K562 (cell line): Measurements from ENCODE around the gene ALOXE3. TPM values are rescaled to one million over a fixed set of nuclear protein-coding genes. Genes with fewer than 3 reads are reported as not detected.

Experiments used
- ATF1 ChIP-seq, 2 experiments: fragments of 450-650 bp in 1 of 2; IDR thresholded peaks; 2 replicates each; pipeline ENCODE4 v1.6.1; 2016; ENCODE audit warnings: missing compliant biosample characterization in 1 of 2, missing genetic modification characterization in 1 of 2
- CXXC5 ChIP-seq: fragments of 250-450 bp; sonication (Bioruptor Pico); IDR thresholded peaks from 2 replicates; pipeline ENCODE4 v1.8.0; 2022; ENCODE audit warnings: inconsistent platforms, mild to moderate bottlenecking, moderate library complexity
- ELF1 ChIP-seq: fragments of 200-800 bp; sonication (Bioruptor generic); IDR thresholded peaks from 2 replicates; pipeline ENCODE4 v1.6.1; 2016; ENCODE audit warnings: missing genetic modification characterization, missing compliant biosample characterization
- ELF2 ChIP-seq: fragments of 250-450 bp; sonication (Bioruptor Pico); IDR thresholded peaks from 2 replicates; pipeline ENCODE4 v1.5.0; 2021; ENCODE audit warnings: mild to moderate bottlenecking
- FOSL1 ChIP-seq: fragments of 200-800 bp; sonication (Bioruptor generic); conservative IDR thresholded peaks from 2 replicates; pipeline ENCODE4 v1.6.1; 2016; ENCODE audit warnings: missing genetic modification characterization, missing compliant biosample characterization
- JUND ChIP-seq, 2 experiments: IDR thresholded peaks; 2 replicates in 1 of 2; 3 replicates in 1 of 2; pipeline ENCODE4 v1.6.1; 2011; ENCODE audit warnings: borderline replicate concordance in 2 of 2, low read depth in 2 of 2, low read length in 2 of 2, improper control_type of control experiment in 1 of 2, missing biosample characterization in 1 of 2, missing genetic modification characterization in 1 of 2, missing genetic modification reagents in 1 of 2
- L3MBTL2 ChIP-seq: fragments of 450-650 bp; IDR thresholded peaks from 2 replicates; pipeline ENCODE4 v1.6.1; 2016; ENCODE audit warnings: mild to moderate bottlenecking, moderate library complexity
- LEF1 ChIP-seq: fragments of 450-650 bp; IDR thresholded peaks from 2 replicates; pipeline ENCODE4 v1.6.1; 2016; ENCODE audit warnings: mild to moderate bottlenecking
- NRF1 ChIP-seq, 2 experiments: fragments of 450-650 bp; IDR thresholded peaks in 1 of 2; conservative IDR thresholded peaks in 1 of 2; 2 replicates each; pipeline ENCODE4 v1.6.1; 2014; ENCODE audit warnings: mild to moderate bottlenecking in 2 of 2
- PTRF ChIP-seq: fragments of 450-650 bp; IDR thresholded peaks from 2 replicates; pipeline ENCODE4 v1.6.1; 2016; ENCODE audit warnings: mild to moderate bottlenecking, missing genetic modification characterization, missing compliant biosample characterization
- SAFB ChIP-seq: fragments of 200-400 bp; formaldehyde crosslinking; IDR thresholded peaks from 2 replicates; pipeline ENCODE4 v1.6.1; 2017; ENCODE audit warnings: low read depth, low read length, borderline replicate concordance
- SMAD1 ChIP-seq: fragments of 150-350 bp; IDR thresholded peaks from 2 replicates; pipeline ENCODE4 v1.6.1; 2014; ENCODE audit warnings: low read length, low read depth; ENCODE audit not compliant: partially characterized antibody
- SMAD4 ChIP-seq: fragments of 250-450 bp; sonication (Bioruptor Pico); conservative IDR thresholded peaks from 2 replicates; pipeline ENCODE4 v1.8.0; 2021; ENCODE audit warnings: inconsistent platforms, mild to moderate bottlenecking, moderate library complexity
- SMARCB1 ChIP-seq: IDR thresholded peaks from 2 replicates; pipeline ENCODE4 v1.6.1; 2011; ENCODE audit warnings: improper control_type of control experiment, low read depth; ENCODE audit not compliant: insufficient read length
- SMARCE1 ChIP-seq: fragments of 450-650 bp; IDR thresholded peaks from 2 replicates; pipeline ENCODE4 v1.7.1; 2016; ENCODE audit warnings: mild to moderate bottlenecking
- SMC3 ChIP-seq: conservative IDR thresholded peaks from 2 replicates; pipeline ENCODE4 v1.6.1; 2011; ENCODE audit warnings: low read depth, low read length, improper control_type of control experiment; ENCODE audit not compliant: insufficient read depth
- ZBTB9 ChIP-seq: fragments of 450-650 bp; formaldehyde crosslinking; IDR thresholded peaks from 2 replicates; pipeline ENCODE4 v1.4.0; 2020; ENCODE audit warnings: mild to moderate bottlenecking, moderate library complexity
- ZNF174 ChIP-seq: fragments of 250-450 bp; sonication (Bioruptor Pico); IDR thresholded peaks from 2 replicates; pipeline ENCODE4 v1.4.0; 2020; ENCODE audit warnings: mild to moderate bottlenecking
- ZNF197 ChIP-seq: fragments of 200-800 bp; sonication (Bioruptor generic); IDR thresholded peaks from 2 replicates; pipeline ENCODE4 v1.6.1; 2016; ENCODE audit warnings: low read depth, missing genetic modification characterization, missing compliant biosample characterization
- polyA plus RNA-seq, 8 experiments: library from polyadenylated mRNA; depleted of rRNA in 4 of 8; stranded (reverse) in 5 of 8; unstranded in 3 of 8; fragments of >200 nt; fragmentation: Nextera tagmentation in 2 of 8; fragmentation: Illumina TruSeq in 1 of 8; extraction: Ambion mirVana in 2 of 8; extraction: Trizol in 1 of 8; gene quantifications; 2 replicates each; pipeline versions ENCODE4 v1.2.1 to v1.2.3, GENCODE V29; 2011 to 2014; ENCODE audit warnings: inconsistent platforms in 1 of 8, missing spikeins in 1 of 8
- total RNA-seq, 7 experiments: library from RNA; depleted of rRNA in 6 of 7; stranded (reverse); fragments of >200 nt in 6 of 7; fragmentation: Illumina TruSeq in 2 of 7; extraction: Trizol in 2 of 7; gene quantifications; 2 replicates each; pipeline versions ENCODE4 v1.2.1 to v1.2.3, GENCODE V29; 2011 to 2021; ENCODE audit warnings: low replicate concordance in 1 of 7
- TF ChIP-seq, protein P1 (sequence below): IDR thresholded peaks from 3 replicates; pipeline ENCODE4 v1.6.1; 2011; ENCODE audit warnings: borderline replicate concordance, mild to moderate bottlenecking, moderate library complexity; ENCODE audit not compliant: insufficient read length; ENCODE audit errors: extremely low read depth
- TF ChIP-seq, protein P2 (sequence below): sonication (generic); formaldehyde crosslinking; IDR thresholded peaks from 2 replicates; pipeline ENCODE4 v1.8.1; 2023; ENCODE audit warnings: mild to moderate bottlenecking, missing genetic modification reagents

ALOXE3 gene
- total and polyA plus RNA-seq, 9 of the 15 experiments (the other 6 are each of a cell fraction or from before 2014, with no cell fraction given) = 0.04 TPM; not detected in 8

- TF ChIP-seq, protein P1, sequence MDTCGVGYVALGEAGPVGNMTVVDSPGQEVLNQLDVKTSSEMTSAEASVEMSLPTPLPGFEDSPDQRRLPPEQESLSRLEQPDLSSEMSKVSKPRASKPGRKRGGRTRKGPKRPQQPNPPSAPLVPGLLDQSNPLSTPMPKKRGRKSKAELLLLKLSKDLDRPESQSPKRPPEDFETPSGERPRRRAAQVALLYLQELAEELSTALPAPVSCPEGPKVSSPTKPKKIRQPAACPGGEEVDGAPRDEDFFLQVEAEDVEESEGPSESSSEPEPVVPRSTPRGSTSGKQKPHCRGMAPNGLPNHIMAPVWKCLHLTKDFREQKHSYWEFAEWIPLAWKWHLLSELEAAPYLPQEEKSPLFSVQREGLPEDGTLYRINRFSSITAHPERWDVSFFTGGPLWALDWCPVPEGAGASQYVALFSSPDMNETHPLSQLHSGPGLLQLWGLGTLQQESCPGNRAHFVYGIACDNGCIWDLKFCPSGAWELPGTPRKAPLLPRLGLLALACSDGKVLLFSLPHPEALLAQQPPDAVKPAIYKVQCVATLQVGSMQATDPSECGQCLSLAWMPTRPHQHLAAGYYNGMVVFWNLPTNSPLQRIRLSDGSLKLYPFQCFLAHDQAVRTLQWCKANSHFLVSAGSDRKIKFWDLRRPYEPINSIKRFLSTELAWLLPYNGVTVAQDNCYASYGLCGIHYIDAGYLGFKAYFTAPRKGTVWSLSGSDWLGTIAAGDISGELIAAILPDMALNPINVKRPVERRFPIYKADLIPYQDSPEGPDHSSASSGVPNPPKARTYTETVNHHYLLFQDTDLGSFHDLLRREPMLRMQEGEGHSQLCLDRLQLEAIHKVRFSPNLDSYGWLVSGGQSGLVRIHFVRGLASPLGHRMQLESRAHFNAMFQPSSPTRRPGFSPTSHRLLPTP = no peak
- peak; percentile 75 for TF ChIP-seq FOSL1
- TF ChIP-seq PTRF (tag) = no peak
- TF ChIP-seq, protein P2, sequence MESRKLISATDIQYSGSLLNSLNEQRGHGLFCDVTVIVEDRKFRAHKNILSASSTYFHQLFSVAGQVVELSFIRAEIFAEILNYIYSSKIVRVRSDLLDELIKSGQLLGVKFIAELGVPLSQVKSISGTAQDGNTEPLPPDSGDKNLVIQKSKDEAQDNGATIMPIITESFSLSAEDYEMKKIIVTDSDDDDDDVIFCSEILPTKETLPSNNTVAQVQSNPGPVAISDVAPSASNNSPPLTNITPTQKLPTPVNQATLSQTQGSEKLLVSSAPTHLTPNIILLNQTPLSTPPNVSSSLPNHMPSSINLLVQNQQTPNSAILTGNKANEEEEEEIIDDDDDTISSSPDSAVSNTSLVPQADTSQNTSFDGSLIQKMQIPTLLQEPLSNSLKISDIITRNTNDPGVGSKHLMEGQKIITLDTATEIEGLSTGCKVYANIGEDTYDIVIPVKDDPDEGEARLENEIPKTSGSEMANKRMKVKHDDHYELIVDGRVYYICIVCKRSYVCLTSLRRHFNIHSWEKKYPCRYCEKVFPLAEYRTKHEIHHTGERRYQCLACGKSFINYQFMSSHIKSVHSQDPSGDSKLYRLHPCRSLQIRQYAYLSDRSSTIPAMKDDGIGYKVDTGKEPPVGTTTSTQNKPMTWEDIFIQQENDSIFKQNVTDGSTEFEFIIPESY (CRISPR knock-in tag) = no peak
- no peak for TF ChIP-seq SAFB
- TF ChIP-seq ELF1 (tag) = no peak
- TF ChIP-seq ZBTB9 (CRISPR knock-in tag) = no peak
- no peak for TF ChIP-seq ZNF174
- 0 out of 2 replicates have a peak, but pooled peaks have one; percentile 20 for TF ChIP-seq SMARCE1
- TF ChIP-seq ELF2 = no peak
- TF ChIP-seq SMC3 = no peak
- no peak for TF ChIP-seq LEF1
- TF ChIP-seq ZNF197 (CRISPR knock-in tag) = no peak
- TF ChIP-seq SMARCB1 = no peak
- TF ChIP-seq JUND (IDR thresholded peaks at IDR 0.05; ENCODE audit: borderline replicate concordance, low read depth, low read length) = no peak
- 0 out of 3 replicates have a peak, but pooled peaks have one; percentile 32 for TF ChIP-seq JUND (tag; IDR thresholded peaks at IDR 0.05; ENCODE audit: borderline replicate concordance, low read depth, low read length)
- TF ChIP-seq CXXC5 = no peak
- no peak for TF ChIP-seq SMAD4
- no peak for TF ChIP-seq SMAD1
- TF ChIP-seq NRF1 (conservative IDR thresholded peaks at IDR 0.05 in 1 of 2, IDR thresholded peaks at IDR 0.05 in 1 of 2) = peak in 1 of 2 experiments; percentile 23; a peak in 1 of 4 replicates
- TF ChIP-seq L3MBTL2 = no peak; the same call in 1 of the 2 replicates
- no peak for TF ChIP-seq ATF1 (CRISPR knock-in tag; IDR thresholded peaks at IDR 0.05)
- TF ChIP-seq ATF1 (tag; IDR thresholded peaks at IDR 0.05) = no peak
Measured at GRCh38 chr17:8117980-8118768, at the start of gene ALOXE3 (continued).
